GM12872 (cell line): ENCODE results near the gene CEBPG.

Source experiments
- CTCF ChIP-seq: IDR thresholded peaks from 3 replicates; pipeline ENCODE4 v1.5.1; 2011; ENCODE audit warnings: low read depth, mild to moderate bottlenecking, low read length, moderate library complexity; ENCODE audit not compliant: insufficient read depth

Gene CEBPG

GRCh38 chr19:33366127-33366526 lies 7.4 kb upstream of the CEBPG start:
- no peak for TF ChIP-seq CTCF

GRCh38 chr19:33366897-33367296 lies 6.6 kb upstream of the CEBPG start:
- TF ChIP-seq CTCF, result no peak

- no peak for TF ChIP-seq CTCF
Measured at GRCh38 chr19:33368074-33368864, 5.2 kb upstream of the CEBPG start.

GRCh38 chr19:33370783-33371182 lies 2.7 kb upstream of the CEBPG start:
- TF ChIP-seq CTCF, result no peak

- no peak for TF ChIP-seq CTCF
Measured at GRCh38 chr19:33374236-33374714, 766 bp downstream of the CEBPG start.

GRCh38 chr19:33375156-33375836 lies 1.8 kb downstream of the CEBPG start:
- no peak for TF ChIP-seq CTCF

- TF ChIP-seq CTCF, result no peak
Measured at GRCh38 chr19:33375837-33376159, 2.3 kb downstream of the CEBPG start.
